Measurements from ENCODE around the gene GADD45GIP1. TPM values are rescaled to one million over a fixed set of nuclear protein-coding genes. Genes with fewer than 3 reads are reported as not detected.

The GADD45GIP1 gene
- total RNA-seq, 1 experiment from 2014 or later: 47.5 TPM

- no peak for DNase-seq (ENCODE audit: unreplicated experiment)
- ChIA-PET CTCF (interaction anchor here (0.6 to 12.6 kb wide), 6 partner anchors 11 to 119 kb away, joined by 3 to 334 read pairs (median 46); no protein-coding TSS in a partner anchor), POLR2A (no interaction called here)
- Mint-ChIP-seq H3K9me3 (ENCODE audit: unreplicated experiment) (no peaks in the 10 kb centered on the region), H3K4me3 (ENCODE audit: unreplicated experiment) (no peak overlapping the region), H3K27me3 (ENCODE audit: insufficient read depth, unreplicated experiment) (no peaks in the 10 kb centered on the region), H3K4me1 (ENCODE audit: insufficient read depth, unreplicated experiment) (peaks cover 6% of the 10 kb centered on the region), H3K27ac (ENCODE audit: low read depth, unreplicated experiment) (no peak overlapping the region), H3K36me3 (ENCODE audit: insufficient read depth, unreplicated experiment) (peaks cover 6% of the 10 kb centered on the region)
- no TSS peak for BruUV-seq (replicated peaks)
- intact Hi-C loops (cut with micrococcal nuclease): no loop called here
- no peak for TF ChIP-seq CTCF (IDR thresholded peaks at IDR 0.05; ENCODE audit: unreplicated experiment)
Measured at GRCh38 chr19:12975221-12975741, 18.3 kb upstream of the GADD45GIP1 start.

GRCh38 chr19:12974301-12975220 lies 17.5 kb upstream of the GADD45GIP1 start:
- CTCF ChIA-PET: interaction anchor here (0.6 to 12.6 kb wide), 6 partner anchors 10 to 178 kb away, joined by 3 to 334 read pairs (median 6); no protein-coding TSS in a partner anchor
- TF ChIP-seq CTCF (IDR thresholded peaks at IDR 0.05; ENCODE audit: unreplicated experiment): no peak
- intact Hi-C loops (cut with micrococcal nuclease): no loop called here
- H3K36me3 Mint-ChIP-seq (ENCODE audit: insufficient read depth, unreplicated experiment): peaks cover 6% of the 10 kb centered on the region
- POLR2A ChIA-PET: no interaction called here
- DNase-seq (ENCODE audit: unreplicated experiment): no peak
- no TSS peak for BruUV-seq (replicated peaks)
- no peak overlapping the region for H3K4me3 Mint-ChIP-seq (ENCODE audit: unreplicated experiment)
- H3K27me3 Mint-ChIP-seq (ENCODE audit: insufficient read depth, unreplicated experiment): no peaks in the 10 kb centered on the region
- no peaks in the 10 kb centered on the region for H3K9me3 Mint-ChIP-seq (ENCODE audit: unreplicated experiment)
- H3K4me1 Mint-ChIP-seq (ENCODE audit: insufficient read depth, unreplicated experiment): peaks cover 6% of the 10 kb centered on the region
- H3K27ac Mint-ChIP-seq (ENCODE audit: low read depth, unreplicated experiment): no peak overlapping the region

- H3K27ac Mint-ChIP-seq (ENCODE audit: low read depth, unreplicated experiment): no peak overlapping the region
- no peak for DNase-seq (ENCODE audit: unreplicated experiment)
- intact Hi-C loops (cut with micrococcal nuclease): no loop called here
- CTCF ChIA-PET: interaction anchor here (0.6 to 7.5 kb wide), 4 partner anchors 9 to 151 kb away, joined by 3 to 82 read pairs (median 12); no protein-coding TSS in a partner anchor
- H3K27me3 Mint-ChIP-seq (ENCODE audit: insufficient read depth, unreplicated experiment): no peaks in the 10 kb centered on the region
- POLR2A ChIA-PET: no interaction called here
- no TSS peak for BruUV-seq (replicated peaks)
- no peaks in the 10 kb centered on the region for H3K9me3 Mint-ChIP-seq (ENCODE audit: unreplicated experiment)
- no peak for TF ChIP-seq CTCF (IDR thresholded peaks at IDR 0.05; ENCODE audit: unreplicated experiment)
- peaks cover 4% of the 10 kb centered on the region for H3K36me3 Mint-ChIP-seq (ENCODE audit: insufficient read depth, unreplicated experiment)
- no peak overlapping the region for H3K4me3 Mint-ChIP-seq (ENCODE audit: unreplicated experiment)
- H3K4me1 Mint-ChIP-seq (ENCODE audit: insufficient read depth, unreplicated experiment): peaks cover 6% of the 10 kb centered on the region
Measured at GRCh38 chr19:12973236-12973635, 16.2 kb upstream of the GADD45GIP1 start.

GRCh38 chr19:12970070-12970820 lies 13.2 kb upstream of the GADD45GIP1 start:
- Mint-ChIP-seq H3K36me3 (ENCODE audit: insufficient read depth, unreplicated experiment) (no peaks in the 10 kb centered on the region), H3K4me1 (ENCODE audit: insufficient read depth, unreplicated experiment) (peaks cover under 1% of the 10 kb centered on the region), H3K27me3 (ENCODE audit: insufficient read depth, unreplicated experiment) (no peaks in the 10 kb centered on the region), H3K9me3 (ENCODE audit: unreplicated experiment) (no peaks in the 10 kb centered on the region), H3K27ac (ENCODE audit: low read depth, unreplicated experiment) (no peak overlapping the region), H3K4me3 (ENCODE audit: unreplicated experiment) (no peak overlapping the region)
- no TSS peak for BruUV-seq (replicated peaks)
- intact Hi-C loops (cut with micrococcal nuclease): no loop called here
- no peak for DNase-seq (ENCODE audit: unreplicated experiment)
- CTCF ChIA-PET: interaction anchor here (0.7 to 3.4 kb wide), 3 partner anchors 7 to 165 kb away, joined by 3 to 18 read pairs (median 4); no protein-coding TSS in a partner anchor
- POLR2A ChIA-PET: no interaction called here
- no peak for TF ChIP-seq CTCF (IDR thresholded peaks at IDR 0.05; ENCODE audit: unreplicated experiment)
